ENCODE results near the gene DCAF12. TPM values are rescaled to one million over a fixed set of nuclear protein-coding genes. Genes with fewer than 3 reads are reported as not detected.

Gene DCAF12
- total RNA-seq, 1 experiment from 2014 or later = 27.0 TPM

DNA sequence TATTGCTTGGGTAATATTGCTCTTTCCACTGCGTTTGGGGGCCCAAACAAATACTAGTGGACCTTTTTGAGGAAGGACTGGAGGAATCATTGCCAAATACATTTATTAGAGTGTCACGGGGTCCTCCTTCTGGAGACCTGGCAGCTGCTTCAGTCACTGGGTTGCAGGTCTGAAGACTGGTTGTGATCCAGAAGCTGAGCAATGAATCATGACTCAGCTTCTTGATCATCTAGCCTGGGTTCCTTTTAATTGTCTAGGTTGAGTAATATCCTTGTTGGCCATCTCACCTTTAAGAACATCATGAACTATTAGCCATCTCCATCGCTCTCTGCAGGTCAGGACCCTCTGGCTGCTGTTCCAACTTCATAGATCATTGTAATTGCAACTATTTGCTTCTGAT lies 36.9 kb upstream of the DCAF12 start:
- CTCF ChIA-PET = interaction anchor here (0.7 kb wide), 1 partner anchor 8 kb away, joined by 3 read pairs; no protein-coding TSS in a partner anchor

More for the DNA sequence above, 36.9 kb upstream of the DCAF12 start:
- ATAC-seq = no peak
- no peaks in the 10 kb centered on the region for H3K4me1 Mint-ChIP-seq
- no peaks in the 10 kb centered on the region; the same call in 1 of the 2 replicates for H3K27me3 Mint-ChIP-seq (ENCODE audit: low read depth)
- H3K9me3 Mint-ChIP-seq = no peaks in the 10 kb centered on the region
- no peak overlapping the region for H3K27ac Mint-ChIP-seq
- no peak overlapping the region for H3K4me3 Mint-ChIP-seq
- POLR2A ChIA-PET = no interaction called here
- no peak for DNase-seq (ENCODE audit: low spot score)
- TF ChIP-seq E2F4 (CRISPR knock-in tag; IDR thresholded peaks at IDR 0.05; ENCODE audit: borderline replicate concordance, low read depth) = no peak
- TF ChIP-seq FOXK1 (CRISPR knock-in tag; IDR thresholded peaks at IDR 0.05) = no peak
- TF ChIP-seq, protein P1, sequence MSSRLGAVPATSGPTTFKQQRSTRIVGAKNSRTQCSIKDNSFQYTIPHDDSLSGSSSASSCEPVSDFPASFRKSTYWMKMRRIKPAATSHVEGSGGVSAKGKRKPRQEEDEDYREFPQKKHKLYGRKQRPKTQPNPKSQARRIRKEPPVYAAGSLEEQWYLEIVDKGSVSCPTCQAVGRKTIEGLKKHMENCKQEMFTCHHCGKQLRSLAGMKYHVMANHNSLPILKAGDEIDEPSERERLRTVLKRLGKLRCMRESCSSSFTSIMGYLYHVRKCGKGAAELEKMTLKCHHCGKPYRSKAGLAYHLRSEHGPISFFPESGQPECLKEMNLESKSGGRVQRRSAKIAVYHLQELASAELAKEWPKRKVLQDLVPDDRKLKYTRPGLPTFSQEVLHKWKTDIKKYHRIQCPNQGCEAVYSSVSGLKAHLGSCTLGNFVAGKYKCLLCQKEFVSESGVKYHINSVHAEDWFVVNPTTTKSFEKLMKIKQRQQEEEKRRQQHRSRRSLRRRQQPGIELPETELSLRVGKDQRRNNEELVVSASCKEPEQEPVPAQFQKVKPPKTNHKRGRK (CRISPR knock-in tag; IDR thresholded peaks at IDR 0.05; ENCODE audit: borderline replicate concordance) = no peak
- TF ChIP-seq, protein P2, sequence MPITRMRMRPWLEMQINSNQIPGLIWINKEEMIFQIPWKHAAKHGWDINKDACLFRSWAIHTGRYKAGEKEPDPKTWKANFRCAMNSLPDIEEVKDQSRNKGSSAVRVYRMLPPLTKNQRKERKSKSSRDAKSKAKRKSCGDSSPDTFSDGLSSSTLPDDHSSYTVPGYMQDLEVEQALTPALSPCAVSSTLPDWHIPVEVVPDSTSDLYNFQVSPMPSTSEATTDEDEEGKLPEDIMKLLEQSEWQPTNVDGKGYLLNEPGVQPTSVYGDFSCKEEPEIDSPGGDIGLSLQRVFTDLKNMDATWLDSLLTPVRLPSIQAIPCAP (CRISPR knock-in tag; IDR thresholded peaks at IDR 0.05) = no peak
- TF ChIP-seq, protein P3, sequence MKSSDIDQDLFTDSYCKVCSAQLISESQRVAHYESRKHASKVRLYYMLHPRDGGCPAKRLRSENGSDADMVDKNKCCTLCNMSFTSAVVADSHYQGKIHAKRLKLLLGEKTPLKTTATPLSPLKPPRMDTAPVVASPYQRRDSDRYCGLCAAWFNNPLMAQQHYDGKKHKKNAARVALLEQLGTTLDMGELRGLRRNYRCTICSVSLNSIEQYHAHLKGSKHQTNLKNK (CRISPR knock-in tag; IDR thresholded peaks at IDR 0.05) = no peak
- TF ChIP-seq, protein P4, sequence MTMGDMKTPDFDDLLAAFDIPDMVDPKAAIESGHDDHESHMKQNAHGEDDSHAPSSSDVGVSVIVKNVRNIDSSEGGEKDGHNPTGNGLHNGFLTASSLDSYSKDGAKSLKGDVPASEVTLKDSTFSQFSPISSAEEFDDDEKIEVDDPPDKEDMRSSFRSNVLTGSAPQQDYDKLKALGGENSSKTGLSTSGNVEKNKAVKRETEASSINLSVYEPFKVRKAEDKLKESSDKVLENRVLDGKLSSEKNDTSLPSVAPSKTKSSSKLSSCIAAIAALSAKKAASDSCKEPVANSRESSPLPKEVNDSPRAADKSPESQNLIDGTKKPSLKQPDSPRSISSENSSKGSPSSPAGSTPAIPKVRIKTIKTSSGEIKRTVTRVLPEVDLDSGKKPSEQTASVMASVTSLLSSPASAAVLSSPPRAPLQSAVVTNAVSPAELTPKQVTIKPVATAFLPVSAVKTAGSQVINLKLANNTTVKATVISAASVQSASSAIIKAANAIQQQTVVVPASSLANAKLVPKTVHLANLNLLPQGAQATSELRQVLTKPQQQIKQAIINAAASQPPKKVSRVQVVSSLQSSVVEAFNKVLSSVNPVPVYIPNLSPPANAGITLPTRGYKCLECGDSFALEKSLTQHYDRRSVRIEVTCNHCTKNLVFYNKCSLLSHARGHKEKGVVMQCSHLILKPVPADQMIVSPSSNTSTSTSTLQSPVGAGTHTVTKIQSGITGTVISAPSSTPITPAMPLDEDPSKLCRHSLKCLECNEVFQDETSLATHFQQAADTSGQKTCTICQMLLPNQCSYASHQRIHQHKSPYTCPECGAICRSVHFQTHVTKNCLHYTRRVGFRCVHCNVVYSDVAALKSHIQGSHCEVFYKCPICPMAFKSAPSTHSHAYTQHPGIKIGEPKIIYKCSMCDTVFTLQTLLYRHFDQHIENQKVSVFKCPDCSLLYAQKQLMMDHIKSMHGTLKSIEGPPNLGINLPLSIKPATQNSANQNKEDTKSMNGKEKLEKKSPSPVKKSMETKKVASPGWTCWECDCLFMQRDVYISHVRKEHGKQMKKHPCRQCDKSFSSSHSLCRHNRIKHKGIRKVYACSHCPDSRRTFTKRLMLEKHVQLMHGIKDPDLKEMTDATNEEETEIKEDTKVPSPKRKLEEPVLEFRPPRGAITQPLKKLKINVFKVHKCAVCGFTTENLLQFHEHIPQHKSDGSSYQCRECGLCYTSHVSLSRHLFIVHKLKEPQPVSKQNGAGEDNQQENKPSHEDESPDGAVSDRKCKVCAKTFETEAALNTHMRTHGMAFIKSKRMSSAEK (CRISPR knock-in tag; IDR thresholded peaks at IDR 0.05; ENCODE audit: borderline replicate concordance) = no peak
- TF ChIP-seq NFE2L1 (CRISPR knock-in tag; IDR thresholded peaks at IDR 0.05) = no peak
- no peak for TF ChIP-seq ZNF425 (CRISPR knock-in tag; conservative IDR thresholded peaks at IDR 0.05)
- no peaks in the 10 kb centered on the region for H3K36me3 Mint-ChIP-seq

Data from WTC11 (cell line).